Mucosa of rectum (tissue), 2 donors: Measurements from ENCODE around the gene VEGFA.
A peak's percentile ranks its signal among the peaks of the same experiment; 100 is the strongest.

Experiments
- H3K27ac ChIP-seq, 2 donors: one replicate each; pipeline ENCODE4 v1.7.0; 2013; ENCODE audit warnings: inconsistent platforms in 2 of 2, low read depth in 2 of 2, low read length in 2 of 2
- H3K27me3 ChIP-seq, 2 donors: one replicate each; pipeline ENCODE4 v1.7.0; 2013; ENCODE audit warnings: low read length in 2 of 2; ENCODE audit not compliant: control insufficient read depth in 2 of 2, insufficient read depth in 2 of 2
- H3K36me3 ChIP-seq, 2 donors: one replicate each; pipeline ENCODE4 v1.7.0; 2013; ENCODE audit warnings: low read length in 2 of 2; ENCODE audit not compliant: control insufficient read depth in 2 of 2, insufficient read depth in 2 of 2
- H3K4me1 ChIP-seq, 2 donors: one replicate each; pipeline ENCODE4 v1.7.0; 2013; ENCODE audit warnings: low read length in 2 of 2, mild to moderate bottlenecking in 1 of 2; ENCODE audit not compliant: control insufficient read depth in 2 of 2, insufficient read depth in 2 of 2
- H3K4me3 ChIP-seq, 2 donors: one replicate each; pipeline ENCODE4 v1.7.0; 2013; ENCODE audit warnings: low read length in 2 of 2
- H3K9ac ChIP-seq, 2 donors: one replicate each; pipeline ENCODE4 v1.7.0; 2013; ENCODE audit warnings: low read length in 2 of 2, low read depth in 1 of 2, mild to moderate bottlenecking in 1 of 2
- H3K9me3 ChIP-seq, 2 donors: one replicate each; pipeline ENCODE4 v1.7.0; 2013; ENCODE audit warnings: low read length in 2 of 2; ENCODE audit not compliant: control insufficient read depth in 2 of 2
- donor health status: healthy.
- donor health status: Normal muscosa, but diverticular disease.

The VEGFA gene

DNA sequence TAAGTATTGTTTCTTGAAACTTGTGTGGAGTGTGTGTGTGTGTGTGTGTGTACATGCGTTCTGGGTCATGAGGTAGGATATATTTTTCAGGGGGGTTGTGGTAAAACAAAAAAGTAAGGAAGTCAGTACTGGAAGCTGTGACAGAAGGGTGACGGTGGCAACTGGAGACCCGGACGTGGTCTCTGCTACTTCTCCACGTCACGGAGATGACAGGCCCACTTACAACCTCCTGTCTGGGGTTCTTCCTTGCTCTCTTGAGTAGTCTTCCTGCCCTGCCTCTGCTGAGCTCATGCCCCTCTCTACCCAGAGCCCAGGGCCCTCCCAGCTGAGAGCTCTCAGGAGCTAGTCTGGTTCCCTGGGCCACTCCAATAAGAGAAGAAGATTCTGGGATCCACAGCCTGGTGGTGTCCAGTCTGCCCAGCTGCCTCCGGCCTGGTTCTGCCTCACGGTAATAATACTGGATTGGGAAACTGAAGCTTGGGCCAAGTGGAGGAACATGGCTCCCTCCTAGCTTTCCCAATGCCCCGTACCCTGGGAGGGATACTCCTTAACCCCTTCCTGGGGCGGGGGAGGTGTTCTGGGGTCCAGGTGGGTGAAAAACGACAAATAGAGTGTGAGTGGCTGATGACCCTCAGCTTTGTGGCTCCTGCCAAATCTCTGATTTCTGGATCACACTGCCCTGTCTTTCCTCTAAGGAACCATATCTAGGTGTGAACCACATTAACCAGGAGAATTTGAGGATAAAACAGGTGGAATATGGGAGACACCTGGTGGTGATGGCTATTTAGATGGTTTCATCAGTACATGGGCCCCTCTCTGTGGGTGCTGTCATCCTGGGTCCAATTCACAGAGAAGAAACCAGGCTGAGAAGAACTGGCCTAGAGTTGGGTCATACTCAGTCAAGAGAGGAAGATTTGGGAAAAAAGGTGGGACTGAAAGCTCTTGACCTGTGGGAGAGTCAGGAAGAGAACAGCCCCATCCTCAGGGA is 27.2 kb downstream of the VEGFA start:
- Histone ChIP-seq H3K9me3 (no peaks in the 10 kb centered on the region), H3K27me3 (no peaks in the 10 kb centered on the region), H3K4me1 (peaks cover 22 to 27% of the 10 kb centered on the region in 2 donors), H3K36me3 (no peaks in the 10 kb centered on the region), H3K4me3 (no peak overlapping the region), H3K9ac (no peak overlapping the region), H3K27ac (no peak overlapping the region)

DNA sequence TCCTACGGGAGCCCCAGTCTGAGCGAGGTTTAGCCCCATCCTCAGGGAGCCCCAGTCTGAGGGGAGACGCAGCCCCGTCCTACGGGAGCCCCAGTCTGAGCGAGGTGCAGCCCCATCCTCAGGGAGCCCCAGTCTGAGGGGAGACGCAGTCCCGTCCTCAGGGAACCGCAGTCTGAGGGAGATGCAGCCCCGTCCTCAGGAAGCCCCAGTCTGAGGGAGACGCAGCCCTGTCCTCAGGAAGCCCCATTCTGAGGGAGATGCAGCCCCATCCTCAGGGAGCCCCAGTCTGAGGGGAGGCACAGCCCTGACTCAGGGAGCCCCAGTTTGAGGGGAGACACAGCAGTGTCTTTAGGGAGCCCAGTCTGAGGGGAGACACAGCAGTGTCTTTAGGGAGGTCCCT is 27.9 kb downstream of the VEGFA start:
- Histone ChIP-seq H3K27me3 (no peaks in the 10 kb centered on the region), H3K9ac (peak overlapping the region in 1 of 2 donors; percentile 66), H3K9me3 (no peaks in the 10 kb centered on the region), H3K4me1 (peaks cover 22 to 27% of the 10 kb centered on the region in 2 donors), H3K4me3 (no peak overlapping the region), H3K36me3 (no peaks in the 10 kb centered on the region), H3K27ac (peak overlapping the region in 1 of 2 donors; percentile 86)

DNA sequence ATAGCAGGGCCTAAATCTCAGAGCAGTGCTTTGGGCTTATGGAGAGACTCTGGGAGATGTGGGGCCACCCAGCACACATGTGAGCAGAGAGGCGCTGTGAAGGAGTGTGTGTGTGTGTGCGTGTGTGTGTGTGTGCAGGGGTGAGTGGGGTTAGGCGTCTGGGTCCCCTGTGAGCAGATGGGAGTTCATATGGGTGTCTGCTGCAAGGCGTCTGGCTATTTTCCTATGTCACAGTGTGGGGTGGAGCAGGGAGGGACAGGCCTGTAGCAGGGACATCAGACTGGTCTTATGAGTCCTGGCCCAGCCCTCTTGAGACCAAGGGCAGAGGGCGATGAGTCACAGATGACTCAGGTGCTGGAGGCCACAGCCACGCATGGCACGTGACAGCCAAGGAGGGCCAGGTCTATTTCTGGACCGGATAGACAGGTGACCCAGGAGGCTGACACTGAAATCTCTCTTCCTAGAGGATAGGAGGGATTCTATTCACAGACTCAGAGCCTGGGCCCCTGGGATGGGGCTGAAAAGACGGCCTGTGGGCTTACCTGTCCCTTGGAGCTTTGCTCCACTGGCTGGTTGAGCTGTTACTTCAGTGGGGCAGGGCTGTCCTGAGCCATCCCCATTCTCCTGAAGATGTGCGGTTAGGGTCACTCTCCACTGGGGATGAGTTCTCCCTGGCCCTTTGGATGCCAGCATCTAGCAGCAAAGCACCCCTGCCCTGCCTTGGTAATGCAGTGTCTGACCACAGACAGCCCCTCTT is 28.9 kb downstream of the VEGFA start:
- peak overlapping the region; percentile 86 to 87 for H3K27ac ChIP-seq
- no peak overlapping the region for H3K4me3 ChIP-seq
- peaks cover 22 to 34% of the 10 kb centered on the region in 2 donors for H3K4me1 ChIP-seq
- H3K36me3 ChIP-seq: no peaks in the 10 kb centered on the region
- H3K9ac ChIP-seq: peak overlapping the region; percentile 56 to 66
- H3K27me3 ChIP-seq: no peaks in the 10 kb centered on the region
- no peaks in the 10 kb centered on the region for H3K9me3 ChIP-seq

DNA sequence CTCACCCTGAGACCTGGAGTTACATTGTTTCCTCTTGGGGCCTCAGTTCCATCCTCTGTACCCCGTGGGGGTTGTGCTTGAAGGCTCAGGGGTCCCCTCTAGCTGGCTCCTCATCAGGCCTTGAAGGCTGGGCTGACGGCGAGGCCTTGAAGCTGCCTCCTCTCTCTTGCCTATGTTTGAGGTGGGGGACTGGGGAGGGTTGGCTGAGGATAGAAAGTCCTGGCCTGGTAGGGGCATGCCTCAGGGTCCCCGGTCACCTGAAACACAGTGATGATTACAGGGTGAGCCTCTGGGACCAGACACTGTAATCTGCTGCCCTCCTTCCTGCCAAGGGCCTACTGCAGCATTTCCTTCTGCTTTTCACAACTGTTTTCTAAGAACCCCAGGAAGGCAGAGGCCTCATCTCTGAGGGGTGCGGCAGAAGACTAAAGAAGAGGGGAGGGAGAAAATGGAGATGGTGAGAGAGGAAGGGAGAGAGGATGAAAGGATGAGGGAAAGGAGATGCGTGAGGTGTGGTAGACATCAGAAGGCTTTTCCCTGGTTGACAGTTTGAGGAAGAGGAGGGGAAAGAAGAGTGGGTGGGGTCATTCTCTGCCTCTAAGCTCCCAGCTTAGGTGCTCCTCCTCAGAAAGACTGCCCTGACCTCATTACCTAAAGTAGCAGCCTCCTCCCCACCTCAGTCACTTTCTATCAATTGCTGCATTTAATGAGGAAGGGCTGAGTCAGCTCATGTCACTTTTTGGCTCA is 29.7 kb downstream of the VEGFA start:
- H3K4me1 ChIP-seq: peaks cover 31 to 42% of the 10 kb centered on the region in 2 donors
- H3K9me3 ChIP-seq: no peaks in the 10 kb centered on the region
- peak overlapping the region in 1 of 2 donors; percentile 66 for H3K9ac ChIP-seq
- H3K4me3 ChIP-seq: no peak overlapping the region
- no peaks in the 10 kb centered on the region for H3K27me3 ChIP-seq
- H3K36me3 ChIP-seq: no peaks in the 10 kb centered on the region
- peak overlapping the region; percentile 86 to 87 for H3K27ac ChIP-seq

DNA sequence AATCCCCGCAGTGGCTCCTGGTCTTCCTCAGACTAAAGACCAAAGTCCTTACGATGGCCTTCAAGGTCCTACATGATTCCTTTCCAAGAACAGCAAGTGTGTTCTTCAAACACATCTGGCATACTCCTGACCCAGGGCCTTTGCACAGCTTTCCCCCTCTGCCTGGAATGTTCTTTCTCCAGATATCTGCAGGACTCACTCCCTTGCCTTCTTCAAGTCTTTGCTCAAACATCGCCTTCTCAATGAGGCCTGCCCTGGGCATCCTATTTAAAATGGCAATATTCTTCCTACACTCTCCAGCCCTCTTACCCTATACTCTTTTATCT is 30.2 kb downstream of the VEGFA start:
- Histone ChIP-seq H3K4me3 (no peak overlapping the region), H3K27me3 (no peaks in the 10 kb centered on the region), H3K9ac (no peak overlapping the region), H3K9me3 (no peaks in the 10 kb centered on the region), H3K27ac (peak overlapping the region in 1 of 2 donors; percentile 86), H3K4me1 (peaks cover 36 to 48% of the 10 kb centered on the region in 2 donors), H3K36me3 (no peaks in the 10 kb centered on the region)

DNA sequence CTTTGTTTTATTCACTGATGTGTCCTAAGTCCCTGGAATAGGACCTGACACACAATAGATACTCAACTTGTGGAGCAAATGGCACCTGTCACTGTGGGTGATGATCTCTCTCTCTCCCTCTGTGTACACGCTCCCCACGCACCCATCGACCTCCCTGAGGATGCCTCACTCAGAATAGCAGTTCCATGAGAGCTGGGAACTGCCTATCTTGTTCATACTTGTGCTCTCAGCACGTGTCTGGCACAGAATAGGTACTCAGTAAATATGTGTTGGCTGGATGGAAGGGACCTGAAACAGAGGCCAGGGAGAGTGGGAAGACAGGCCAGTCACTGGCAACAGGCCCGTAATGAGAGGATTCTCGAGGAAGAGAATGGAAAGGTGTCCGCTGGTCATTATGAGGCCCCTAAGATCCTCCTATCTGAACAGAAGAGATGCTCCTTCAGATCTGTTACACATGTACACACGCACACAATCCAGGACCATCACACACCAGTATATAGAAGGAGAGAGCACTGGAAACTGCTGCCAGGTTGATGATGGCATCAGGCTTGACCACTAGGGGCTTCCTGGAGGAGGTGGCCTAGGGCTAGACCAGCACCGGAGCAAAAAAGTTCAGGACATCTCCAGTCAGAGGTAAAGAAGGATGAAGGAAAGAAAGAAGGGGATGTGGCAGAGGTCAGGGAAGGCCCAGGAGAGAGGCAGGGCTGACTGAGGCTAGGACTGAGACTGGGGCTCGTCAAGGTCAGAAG is 30.9 kb downstream of the VEGFA start:
- H3K9ac ChIP-seq: no peak overlapping the region
- H3K4me1 ChIP-seq: peaks cover 43 to 54% of the 10 kb centered on the region in 2 donors
- no peak overlapping the region for H3K4me3 ChIP-seq
- H3K27ac ChIP-seq: no peak overlapping the region
- H3K27me3 ChIP-seq: no peaks in the 10 kb centered on the region
- no peaks in the 10 kb centered on the region for H3K9me3 ChIP-seq
- no peaks in the 10 kb centered on the region for H3K36me3 ChIP-seq

DNA sequence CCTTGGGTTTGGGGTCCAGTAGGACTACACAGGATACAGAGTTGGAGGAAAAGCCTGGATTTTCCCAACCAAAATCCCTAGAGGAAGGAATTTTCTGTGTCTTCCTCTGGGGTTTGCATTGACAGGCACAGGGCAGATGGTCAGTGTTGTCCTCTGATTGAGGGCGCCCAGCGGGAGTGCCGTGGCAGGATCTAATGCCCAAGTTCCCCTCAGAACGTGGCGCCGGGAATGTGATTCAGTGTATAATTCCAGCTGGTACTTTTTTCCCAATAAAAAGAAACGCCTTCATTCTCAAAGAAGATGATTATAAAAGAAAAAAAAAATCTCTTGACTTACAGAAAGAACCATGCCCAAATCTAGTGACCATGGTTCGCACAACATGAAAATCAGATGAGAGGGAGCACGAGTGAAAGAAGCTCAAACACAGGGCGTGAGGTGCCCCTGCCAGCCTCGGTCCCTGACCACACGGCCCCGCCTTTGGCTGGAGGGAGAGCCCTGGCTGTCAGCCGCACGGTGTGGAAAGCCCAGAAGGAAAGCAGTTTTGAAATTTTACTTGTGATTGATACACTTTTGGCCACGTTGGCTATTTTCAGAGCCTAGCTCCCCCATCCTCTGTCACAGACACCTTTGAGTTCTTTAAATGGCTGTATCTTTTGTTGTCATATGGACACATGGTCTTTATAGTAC is 31.6 kb downstream of the VEGFA start:
- Histone ChIP-seq H3K4me1 (peaks cover 50 to 60% of the 10 kb centered on the region in 2 donors), H3K9ac (no peak overlapping the region), H3K9me3 (no peaks in the 10 kb centered on the region), H3K4me3 (no peak overlapping the region), H3K36me3 (no peaks in the 10 kb centered on the region), H3K27ac (no peak overlapping the region), H3K27me3 (no peaks in the 10 kb centered on the region)

DNA sequence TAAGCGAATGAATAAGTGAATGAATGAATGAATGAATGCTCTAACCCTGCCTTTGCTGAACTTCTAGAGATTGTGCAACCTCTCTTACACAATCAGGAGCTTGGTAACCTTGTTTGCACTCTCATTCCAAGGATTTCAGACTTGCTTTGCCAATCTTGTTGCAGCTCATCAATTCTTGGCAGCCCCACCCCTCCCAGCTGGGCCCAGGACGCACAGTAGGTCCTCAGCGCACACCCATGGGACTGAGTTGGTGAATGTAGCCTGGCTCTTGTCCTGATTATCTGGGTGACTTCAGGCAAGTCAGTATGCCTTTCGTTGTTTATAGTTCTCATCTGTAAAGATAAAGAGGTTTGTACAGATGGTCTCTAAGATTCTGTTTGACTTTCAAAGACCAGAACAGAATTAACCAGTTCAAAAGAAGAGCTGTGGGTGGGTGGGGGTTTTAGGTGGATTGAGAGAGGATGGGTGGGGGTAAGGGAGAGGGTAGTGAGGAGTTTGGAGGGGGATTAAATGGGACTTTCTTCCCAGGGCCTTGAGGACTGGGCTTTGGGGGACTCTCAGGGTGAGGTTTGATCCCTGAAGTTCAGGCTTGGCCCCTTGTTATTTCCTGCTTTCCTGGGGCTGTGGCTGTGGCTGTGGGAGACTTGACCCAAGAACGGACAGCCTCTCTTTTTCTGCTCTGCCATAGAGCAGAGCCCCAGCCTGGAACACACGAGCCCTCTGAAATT is 33.2 kb downstream of the VEGFA start:
- Histone ChIP-seq H3K36me3 (no peaks in the 10 kb centered on the region), H3K4me3 (no peak overlapping the region), H3K4me1 (peaks cover 57 to 65% of the 10 kb centered on the region in 2 donors), H3K9me3 (no peaks in the 10 kb centered on the region), H3K9ac (no peak overlapping the region), H3K27ac (peak overlapping the region; percentile 1 to 84), H3K27me3 (no peaks in the 10 kb centered on the region)
